DMS 273 (cell line): ENCODE measurements around the gene ARPC5L.

Source experiments
- DNase-seq: peaks from one replicate; lab custom pipeline; 2025; ENCODE audit not compliant: unreplicated experiment; lab: John Stamatoyannopoulos, UW

Gene ARPC5L

DNA sequence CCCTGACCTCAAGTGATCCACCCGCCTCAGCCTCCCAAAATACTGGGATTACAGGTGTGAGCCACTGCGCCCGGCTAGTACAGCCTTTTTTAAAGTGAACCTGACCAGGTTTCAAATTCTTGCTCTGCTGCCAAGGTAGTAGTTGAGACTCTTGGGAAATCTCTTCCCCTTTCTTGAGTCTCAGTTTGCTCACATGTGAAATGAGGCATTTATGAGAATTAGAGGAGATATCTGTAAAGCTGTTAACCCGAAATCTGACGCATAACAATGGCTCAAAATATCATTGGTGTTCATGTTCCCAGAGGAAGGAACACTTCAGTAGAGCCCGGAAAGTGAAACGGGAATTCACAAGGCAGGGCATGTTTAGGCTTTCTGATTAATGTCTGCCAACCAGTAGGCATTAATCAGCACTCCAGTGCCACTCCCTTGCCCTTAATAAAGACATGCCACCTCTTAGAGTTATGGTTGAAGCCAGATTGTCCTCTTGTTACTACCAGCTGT, 1.5 kb downstream of the ARPC5L start:
- DNase-seq: peak; percentile 65

DNA sequence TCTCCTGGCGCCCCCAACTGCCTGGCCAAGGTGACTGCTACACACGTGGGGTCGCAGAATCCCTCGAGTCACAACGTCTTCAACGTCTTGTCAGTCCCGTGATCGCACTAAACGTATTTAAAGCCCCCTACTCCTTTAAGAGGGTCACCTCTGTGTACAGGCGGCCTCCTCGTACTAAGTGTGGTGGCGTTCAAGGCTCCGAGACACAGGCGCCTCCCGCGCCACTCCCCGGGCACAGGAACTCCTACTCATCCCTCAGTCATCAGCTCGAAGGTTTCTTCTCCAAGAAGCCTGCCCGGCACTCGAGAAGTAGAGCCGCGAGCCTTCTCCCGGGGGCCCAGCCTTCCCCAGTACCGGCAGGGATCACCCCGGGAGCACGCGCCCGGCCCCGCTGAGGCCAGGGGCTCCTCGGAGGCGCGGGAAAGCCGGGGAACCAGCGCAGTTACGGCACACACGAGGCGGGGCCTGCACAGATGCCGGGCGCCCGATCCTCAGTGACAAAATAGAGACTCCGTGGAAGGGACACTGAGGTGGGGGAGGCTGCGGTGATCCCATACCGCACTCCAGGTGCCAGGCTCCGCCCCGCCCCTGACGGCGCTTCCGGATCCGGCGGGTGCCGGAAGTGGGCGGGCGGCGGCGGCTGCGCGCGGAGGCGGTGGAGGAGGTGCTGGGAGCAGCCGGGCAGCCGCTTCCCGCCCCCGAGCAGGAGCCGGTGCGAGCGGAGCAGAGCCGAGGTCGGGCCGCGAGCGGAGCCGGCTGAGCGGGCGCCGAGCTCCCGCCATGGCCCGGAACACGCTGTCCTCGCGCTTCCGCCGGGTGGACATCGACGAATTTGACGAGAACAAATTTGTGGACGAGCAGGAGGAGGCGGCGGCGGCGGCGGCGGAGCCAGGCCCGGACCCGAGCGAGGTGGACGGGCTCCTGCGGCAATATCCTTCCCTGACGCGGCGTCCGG, 6.9 kb downstream of the ARPC5L start:
- peak; percentile 95 for DNase-seq

- DNase-seq: peak; percentile 58
These were observed 7.6 kb downstream of the ARPC5L start for GRCh38 chr9:124869466-124869985.

DNA sequence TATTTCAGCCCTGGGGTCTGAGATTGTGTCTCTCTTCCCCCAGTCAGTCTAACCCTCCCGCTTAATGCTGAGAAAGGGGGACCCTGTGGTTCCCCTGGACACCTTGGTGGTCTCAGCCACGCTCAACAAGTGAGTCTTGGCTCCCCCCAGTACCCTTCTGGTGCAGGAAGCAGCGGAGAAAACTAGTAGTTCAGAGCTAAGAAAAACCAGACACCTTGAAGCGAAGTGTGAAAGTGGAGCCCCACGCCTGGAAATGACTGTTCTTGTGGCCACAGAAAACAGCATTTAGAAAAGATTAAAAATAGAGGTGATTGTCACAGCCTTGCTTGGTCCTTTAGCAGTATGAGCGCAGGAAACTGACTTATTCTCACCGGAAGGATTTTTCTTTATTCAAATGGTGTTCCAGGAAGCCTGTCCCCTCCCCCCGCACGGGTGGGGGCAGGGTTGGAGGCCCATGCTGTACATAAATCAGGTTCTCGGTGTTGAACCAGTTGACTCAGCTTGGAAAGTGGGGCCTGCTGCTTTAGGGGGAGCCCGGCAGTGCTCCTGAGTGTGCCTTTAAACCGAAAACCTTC, 8.1 kb downstream of the ARPC5L start:
- DNase-seq: peak; percentile 51

DNA sequence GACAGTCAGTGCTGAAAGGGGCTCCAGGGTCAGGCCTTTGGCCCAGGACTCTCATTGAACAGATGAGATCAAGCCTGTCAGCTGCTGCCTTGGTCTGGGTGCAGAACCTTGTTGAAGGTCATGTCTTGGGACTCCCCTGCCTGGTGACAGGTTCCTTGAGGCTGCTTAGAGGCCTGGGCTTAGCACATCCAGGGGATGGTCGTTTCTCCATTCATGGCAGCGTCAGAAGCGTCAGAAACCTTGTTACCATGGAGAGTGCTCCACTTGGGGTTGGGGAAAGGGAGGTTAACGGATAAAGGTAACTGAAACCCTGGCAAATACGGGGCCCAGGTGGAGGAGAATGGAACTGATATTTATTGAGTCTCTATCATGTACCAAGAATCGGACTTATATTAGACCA, 8.8 kb downstream of the ARPC5L start:
- DNase-seq: no peak

- no peak for DNase-seq
These were observed 9.2 kb downstream of the ARPC5L start for GRCh38 chr9:124871156-124871561.

- no peak for DNase-seq
These were observed 11.7 kb downstream of the ARPC5L start for GRCh38 chr9:124873664-124874063.

- no peak for DNase-seq
These were observed 13.6 kb downstream of the ARPC5L start for GRCh38 chr9:124875501-124875900.

GRCh38 chr9:124877021-124877782, 15.3 kb downstream of the ARPC5L start:
- DNase-seq: no peak

DNA sequence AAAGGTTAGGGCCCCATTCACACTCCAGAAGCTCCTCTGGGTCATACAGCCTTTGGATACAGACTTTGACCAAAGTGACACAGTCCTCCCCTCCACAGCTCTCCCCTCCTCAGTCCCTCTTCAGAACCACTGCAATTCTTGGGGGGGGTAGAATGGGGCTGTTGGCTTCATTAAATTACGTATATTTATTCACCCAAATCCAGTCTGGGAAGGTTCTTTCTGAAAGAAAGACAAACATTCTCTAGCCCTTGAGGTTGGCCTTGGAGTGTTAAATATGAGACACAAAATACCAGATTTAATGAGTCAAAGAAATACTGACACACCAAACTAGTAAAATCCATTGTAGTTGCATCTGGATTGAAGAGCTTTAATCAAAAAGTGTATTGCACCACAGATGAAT, 16.1 kb downstream of the ARPC5L start:
- DNase-seq: no peak

GRCh38 chr9:124878518-124878917, 16.6 kb downstream of the ARPC5L start:
- DNase-seq: no peak

GRCh38 chr9:124879226-124879625, 17.3 kb downstream of the ARPC5L start:
- no peak for DNase-seq

GRCh38 chr9:124880501-124880900, 18.6 kb downstream of the ARPC5L start:
- DNase-seq: no peak

DNA sequence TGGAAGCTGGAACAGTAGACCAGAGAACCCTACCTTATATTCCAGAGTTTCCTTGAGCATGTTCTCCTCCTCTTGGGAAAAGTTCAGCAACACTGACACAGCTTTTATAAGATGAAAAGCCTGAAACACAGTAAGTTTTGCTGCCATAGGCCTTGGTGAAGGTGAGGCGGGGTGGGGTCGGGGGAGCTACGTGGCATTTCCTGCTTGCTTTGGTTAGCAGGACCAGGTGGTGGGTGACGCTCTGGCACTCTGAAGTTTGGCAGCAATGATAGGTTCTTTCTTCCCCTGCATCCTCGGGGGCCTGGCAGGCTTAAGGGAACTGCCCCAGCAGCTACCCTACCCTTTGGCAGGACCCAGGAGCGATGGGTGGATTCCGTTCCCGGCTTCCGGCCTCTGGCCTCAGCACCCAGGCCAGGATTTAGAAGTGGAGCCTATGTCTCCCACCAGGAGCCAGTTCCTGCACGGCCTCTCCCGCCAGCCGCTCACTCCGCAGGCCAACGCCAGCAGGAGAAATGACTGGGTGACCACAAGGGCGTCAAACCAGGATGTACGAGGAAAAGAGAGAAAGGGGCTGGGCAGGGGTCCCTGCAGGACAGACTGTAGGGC, 19.3 kb downstream of the ARPC5L start:
- DNase-seq: no peak

DNA sequence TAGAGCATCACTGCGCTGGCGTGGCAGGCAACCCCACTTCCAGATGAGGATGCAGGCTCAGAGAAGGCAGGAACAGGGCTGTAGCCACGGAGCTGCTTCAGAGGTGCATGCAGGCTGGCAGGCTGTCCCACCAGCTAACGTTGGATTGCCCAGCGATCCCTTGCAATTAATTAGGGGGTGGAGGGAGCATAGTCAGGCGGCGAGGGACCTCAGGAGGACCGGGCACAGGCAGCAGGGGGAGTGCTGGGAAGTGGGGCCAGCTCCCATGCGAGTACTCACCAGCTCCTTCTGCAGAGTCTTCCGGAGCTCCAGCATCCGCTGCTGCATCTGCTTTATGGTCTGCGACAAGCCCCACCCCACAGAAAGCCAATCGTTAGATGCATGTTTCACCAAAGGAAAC, 20.3 kb downstream of the ARPC5L start:
- no peak for DNase-seq

- no peak for DNase-seq
These were observed 22.4 kb downstream of the ARPC5L start for GRCh38 chr9:124884376-124884775.

GRCh38 chr9:124885551-124885950, 23.6 kb downstream of the ARPC5L start:
- no peak for DNase-seq

GRCh38 chr9:124886461-124886860, 24.5 kb downstream of the ARPC5L start:
- no peak for DNase-seq

DNA sequence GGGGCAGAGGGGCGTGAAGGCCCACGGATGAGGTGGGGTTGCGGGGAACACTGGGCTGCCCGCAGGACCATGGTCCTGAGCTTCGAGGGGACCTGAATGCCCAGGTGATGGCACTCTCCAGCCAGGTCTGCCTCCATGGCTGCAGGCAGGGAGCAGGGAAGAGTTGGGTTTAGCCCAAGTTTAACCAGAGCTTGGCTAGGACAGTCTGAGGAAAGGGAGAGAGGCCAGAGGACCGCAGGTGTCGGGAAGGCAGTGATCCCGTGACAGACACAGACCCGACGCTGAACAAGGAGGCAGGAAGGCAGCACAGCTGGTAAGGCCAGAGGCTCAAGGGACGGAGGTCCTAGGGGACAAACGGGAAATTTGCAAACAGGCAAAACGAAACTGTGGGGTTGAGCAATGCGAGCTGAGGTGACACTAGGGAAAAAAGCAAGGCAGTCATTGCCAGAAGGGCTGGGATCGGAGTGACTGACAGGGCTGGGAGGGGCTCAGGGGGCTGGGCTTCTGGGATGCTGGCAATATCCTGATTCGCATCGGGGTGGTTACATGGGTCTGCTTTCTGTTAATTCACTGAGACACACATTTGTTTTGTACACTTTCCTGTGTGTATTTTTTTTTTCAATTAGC, 25.0 kb downstream of the ARPC5L start:
- DNase-seq: no peak

GRCh38 chr9:124887832-124888231, 25.9 kb downstream of the ARPC5L start:
- DNase-seq: no peak
